GM12873 (cell line): ENCODE data around the gene MANEA.

ENCODE experiments used
- TF ChIP-seq, protein P1 (sequence below): IDR thresholded peaks from 2 replicates; pipeline ENCODE4 v1.5.1; 2012; ENCODE audit warnings: low read depth, mild to moderate bottlenecking, moderate library complexity, low read length, control low read depth; ENCODE audit not compliant: insufficient read depth; ENCODE audit errors: missing control alignments

Gene MANEA, protein sequence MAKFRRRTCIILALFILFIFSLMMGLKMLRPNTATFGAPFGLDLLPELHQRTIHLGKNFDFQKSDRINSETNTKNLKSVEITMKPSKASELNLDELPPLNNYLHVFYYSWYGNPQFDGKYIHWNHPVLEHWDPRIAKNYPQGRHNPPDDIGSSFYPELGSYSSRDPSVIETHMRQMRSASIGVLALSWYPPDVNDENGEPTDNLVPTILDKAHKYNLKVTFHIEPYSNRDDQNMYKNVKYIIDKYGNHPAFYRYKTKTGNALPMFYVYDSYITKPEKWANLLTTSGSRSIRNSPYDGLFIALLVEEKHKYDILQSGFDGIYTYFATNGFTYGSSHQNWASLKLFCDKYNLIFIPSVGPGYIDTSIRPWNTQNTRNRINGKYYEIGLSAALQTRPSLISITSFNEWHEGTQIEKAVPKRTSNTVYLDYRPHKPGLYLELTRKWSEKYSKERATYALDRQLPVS

DNA sequence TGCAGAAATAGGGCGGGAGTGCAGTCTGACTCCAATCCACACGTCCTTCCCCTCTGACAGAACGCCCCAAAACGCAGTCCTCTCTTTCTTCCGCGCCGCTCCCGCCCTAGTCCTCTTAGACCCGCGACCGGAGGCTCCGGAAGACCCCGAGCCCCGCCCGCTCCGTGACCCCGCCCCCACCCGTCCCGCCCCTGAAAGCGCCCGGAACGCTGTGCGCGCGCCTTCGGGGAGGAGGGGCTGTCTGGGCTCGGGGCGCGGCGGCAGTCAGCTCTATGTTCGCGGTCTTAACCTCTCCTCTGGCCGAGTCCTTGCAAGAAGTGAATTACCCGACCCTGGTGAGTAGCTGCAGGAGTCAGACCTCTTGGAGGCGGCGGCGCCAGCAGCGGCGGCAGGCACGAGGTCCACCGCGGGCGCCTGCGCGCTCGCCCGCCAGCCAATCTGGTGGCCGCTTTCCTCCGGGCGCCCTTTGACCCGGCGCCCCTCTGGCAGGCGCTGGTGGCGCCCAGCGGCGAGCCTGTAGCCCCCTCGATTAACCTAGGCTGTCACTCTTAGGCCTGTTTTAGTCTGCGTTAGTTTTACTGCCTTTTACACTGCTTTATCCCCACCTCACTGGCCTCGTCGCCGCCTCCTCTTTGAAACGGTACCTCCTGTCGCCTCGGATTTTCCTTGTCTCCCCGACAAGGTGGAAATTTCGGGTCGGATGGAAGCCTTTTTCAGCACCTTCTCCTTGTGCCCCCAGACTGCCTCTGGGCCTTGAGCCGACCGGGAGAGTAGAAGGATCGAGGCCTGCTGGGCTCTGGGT, at the start of gene MANEA:
TSS of gene MANEA (plus strand) at position 232 of the 802 bp plus-strand sequence. CDS start 8,905 bp downstream, outside the sequence.
- TF ChIP-seq, protein P1, sequence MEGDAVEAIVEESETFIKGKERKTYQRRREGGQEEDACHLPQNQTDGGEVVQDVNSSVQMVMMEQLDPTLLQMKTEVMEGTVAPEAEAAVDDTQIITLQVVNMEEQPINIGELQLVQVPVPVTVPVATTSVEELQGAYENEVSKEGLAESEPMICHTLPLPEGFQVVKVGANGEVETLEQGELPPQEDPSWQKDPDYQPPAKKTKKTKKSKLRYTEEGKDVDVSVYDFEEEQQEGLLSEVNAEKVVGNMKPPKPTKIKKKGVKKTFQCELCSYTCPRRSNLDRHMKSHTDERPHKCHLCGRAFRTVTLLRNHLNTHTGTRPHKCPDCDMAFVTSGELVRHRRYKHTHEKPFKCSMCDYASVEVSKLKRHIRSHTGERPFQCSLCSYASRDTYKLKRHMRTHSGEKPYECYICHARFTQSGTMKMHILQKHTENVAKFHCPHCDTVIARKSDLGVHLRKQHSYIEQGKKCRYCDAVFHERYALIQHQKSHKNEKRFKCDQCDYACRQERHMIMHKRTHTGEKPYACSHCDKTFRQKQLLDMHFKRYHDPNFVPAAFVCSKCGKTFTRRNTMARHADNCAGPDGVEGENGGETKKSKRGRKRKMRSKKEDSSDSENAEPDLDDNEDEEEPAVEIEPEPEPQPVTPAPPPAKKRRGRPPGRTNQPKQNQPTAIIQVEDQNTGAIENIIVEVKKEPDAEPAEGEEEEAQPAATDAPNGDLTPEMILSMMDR, result no peak

DNA sequence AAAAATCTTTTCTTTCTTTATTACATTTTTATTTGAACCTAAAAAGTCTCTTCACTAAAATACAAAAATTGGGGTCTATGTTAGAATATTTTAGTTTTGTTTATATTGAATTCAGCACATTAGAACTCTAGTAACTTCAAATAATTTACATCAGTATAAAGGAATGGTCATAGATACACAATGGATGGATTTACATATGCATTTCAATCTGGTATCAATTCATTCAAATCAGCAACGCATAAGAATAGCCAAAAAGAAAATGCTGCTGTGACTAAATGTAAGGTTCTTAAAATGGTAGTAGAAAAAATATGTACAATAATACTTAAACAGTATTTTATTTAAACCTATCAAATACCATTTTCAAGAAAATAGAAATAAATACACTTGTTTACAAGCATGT, 47.6 kb upstream of the MANEA start:
- TF ChIP-seq, protein P1, result no peak

DNA sequence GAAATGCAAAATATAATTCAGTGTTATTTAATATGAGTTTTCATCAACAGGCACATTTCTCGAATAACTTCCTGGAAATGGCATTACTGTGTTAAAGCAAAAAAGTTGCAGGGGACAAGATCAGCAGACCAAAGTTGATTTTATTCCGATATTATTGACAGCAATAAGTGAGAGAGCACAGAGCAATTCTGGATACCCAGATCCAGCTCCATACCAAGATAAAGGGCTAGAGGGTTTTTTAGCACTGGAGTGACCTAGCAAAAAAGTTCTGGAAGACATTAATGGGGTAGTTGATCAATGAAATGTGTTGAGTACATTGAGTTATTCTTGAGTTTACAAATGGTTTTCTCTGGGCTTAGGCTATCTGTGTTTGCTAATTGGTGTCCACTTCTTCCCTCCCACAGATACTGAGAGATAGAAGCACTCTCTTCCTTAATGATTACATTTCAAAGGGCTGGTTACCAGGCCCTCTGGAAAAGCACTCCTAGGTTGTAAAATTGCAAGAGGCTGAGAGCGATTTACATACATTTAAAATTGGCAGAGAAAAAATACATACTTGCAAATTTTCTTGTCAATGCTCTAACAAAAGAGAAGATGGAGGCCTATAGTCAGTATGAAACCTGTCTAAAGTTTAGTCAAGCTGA, 47.0 kb upstream of the MANEA start:
- TF ChIP-seq, protein P1, result no peak

DNA sequence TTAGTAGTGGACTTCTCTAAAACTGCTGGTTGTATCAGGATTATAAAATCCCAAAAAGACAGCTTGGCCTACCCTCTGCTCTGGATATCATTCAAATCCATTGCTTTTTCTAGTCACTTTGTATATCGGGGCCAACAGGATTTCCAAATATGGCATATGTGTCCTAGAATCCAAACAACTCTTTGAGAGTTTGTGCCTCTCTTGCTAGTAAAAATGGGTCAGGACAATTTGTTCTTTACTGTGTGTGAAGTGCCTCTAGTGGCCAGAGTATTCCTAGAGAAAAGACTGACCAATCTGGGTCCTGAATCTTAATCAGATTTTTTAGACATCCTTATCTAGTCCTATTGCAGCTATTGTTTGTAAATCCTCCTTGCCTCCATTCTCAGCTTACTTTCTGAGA, 33.5 kb upstream of the MANEA start:
- TF ChIP-seq, protein P1, result peak; percentile 13

DNA sequence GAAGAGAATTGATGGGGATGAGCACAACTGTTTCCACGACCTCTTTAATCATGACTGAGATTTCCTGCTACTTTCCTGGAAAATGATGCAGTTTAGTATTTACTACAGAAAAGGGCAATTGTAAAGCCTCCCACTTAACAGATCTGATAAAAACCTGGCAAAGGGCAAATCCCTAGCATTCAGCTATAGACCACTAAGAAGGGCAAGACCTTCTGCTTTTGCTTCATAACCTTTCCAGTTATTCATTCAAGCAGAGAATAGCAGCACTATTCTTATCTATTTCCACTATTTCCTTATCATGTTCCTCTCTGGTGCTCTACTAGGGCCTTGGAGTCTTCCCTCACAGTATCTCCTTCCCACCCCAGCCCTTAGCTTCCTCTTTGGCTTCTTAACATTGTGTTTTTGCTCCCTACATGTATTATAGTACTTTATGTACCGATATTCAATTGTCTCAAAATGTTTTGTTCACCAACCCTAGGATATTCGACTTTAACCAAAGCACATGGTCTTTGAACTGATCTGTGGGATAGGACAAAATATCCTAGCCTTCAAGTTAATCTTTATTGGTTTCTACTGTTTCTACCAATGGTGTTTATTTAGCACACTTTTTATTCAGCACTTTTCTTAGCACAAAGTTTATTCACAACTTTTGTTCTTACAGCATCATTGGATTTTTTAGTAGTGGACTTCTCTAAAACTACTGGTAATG, 32.7 kb upstream of the MANEA start:
- TF ChIP-seq, protein P1, result no peak

DNA sequence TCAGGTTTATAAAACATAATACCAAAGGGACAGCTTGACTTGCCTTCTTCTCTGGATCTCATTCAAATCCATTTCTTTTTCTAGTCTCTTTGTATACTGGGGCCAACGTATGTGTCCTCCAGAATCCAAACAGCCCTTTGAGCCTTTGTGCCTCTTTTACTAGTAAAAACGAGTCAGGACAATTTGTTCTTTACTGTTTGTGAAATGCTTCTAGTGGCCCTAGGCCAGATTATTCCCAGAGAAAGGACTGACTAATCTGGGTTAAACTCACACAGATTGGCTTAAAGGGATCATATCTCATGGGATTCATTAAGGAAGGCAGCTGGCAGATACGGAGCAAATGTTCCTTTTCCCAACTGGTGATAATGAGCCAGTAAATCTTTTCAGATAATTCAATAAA, 32.1 kb upstream of the MANEA start:
- TF ChIP-seq, protein P1, result no peak
